Uterus (tissue), 4 donors: ENCODE results near the gene SP5. TPM values are rescaled to one million over a fixed set of nuclear protein-coding genes. Genes with fewer than 3 reads are reported as not detected.

Experiments used
- DNase-seq, 2 donors: peaks; one replicate each; pipeline ENCODE4 v3.0.0-alpha.2; 2019 to 2020
- H3K27ac ChIP-seq, 2 donors: fragments of 200-600 bp; sonication (generic); 1 replicate in 1 of 2; 2 replicates in 1 of 2; pipeline ENCODE4 v1.5.1; 2016 to 2018
- H3K27me3 ChIP-seq, 2 donors: fragments of 200-600 bp; sonication (generic); one replicate each; pipeline ENCODE4 v1.5.1; 2018 to 2019; ENCODE audit warnings: control low read depth in 1 of 2
- H3K36me3 ChIP-seq, 2 donors: fragments of 200-600 bp; sonication (generic); one replicate each; pipeline ENCODE4 v1.5.1; 2019; ENCODE audit warnings: control low read depth in 1 of 2
- H3K4me1 ChIP-seq, 2 donors: fragments of 200-600 bp; sonication (generic); one replicate each; pipeline ENCODE4 v1.5.1; 2018 to 2019; ENCODE audit warnings: control low read depth in 1 of 2
- H3K4me3 ChIP-seq, 2 donors: fragments of 200-600 bp; sonication (generic); 1 replicate in 1 of 2; 2 replicates in 1 of 2; pipeline ENCODE4 v1.5.1; 2018 to 2019; ENCODE audit warnings: mild to moderate bottlenecking in 1 of 2
- H3K9me3 ChIP-seq, 2 donors: fragments of 200-600 bp; sonication (generic); one replicate each; pipeline ENCODE4 v1.5.1; 2019; ENCODE audit warnings: control low read depth in 1 of 2
- CTCF ChIP-seq, 4 experiments: fragments of 200-600 bp in 2 of 4; fragments of 450-650 bp in 2 of 4; sonication (generic) in 2 of 4; IDR thresholded peaks; one replicate each; pipeline ENCODE4 v1.5.1; 2016 to 2019; ENCODE audit warnings: antibody characterized with exemption in 4 of 4, mild to moderate bottlenecking in 2 of 4, moderate library complexity in 1 of 4
- POLR2A ChIP-seq, 2 donors: fragments of 450-650 bp; IDR thresholded peaks; one replicate each; pipeline ENCODE4 v1.6.1; 2016; ENCODE audit warnings: antibody characterized with exemption in 2 of 2, mild to moderate bottlenecking in 1 of 2, moderate library complexity in 1 of 2
- intact Hi-C: fragments of 100-400 bp; cut with DNase I; formaldehyde crosslinking; loops from one replicate; pipeline ENCODE4 v1.15.1; 2023; ENCODE audit warnings: low total_unique reads
- total RNA-seq, 4 donors: library from RNA; depleted of rRNA in 3 of 4; stranded (reverse); fragments of >200 nt in 3 of 4; gene quantifications; one replicate each; pipeline versions ENCODE4 v1.1.0 to v1.2.4, GENCODE V29; 2014 to 2023
- donor health status: DM: yes; HTN: yes; CAD: no.

SP5 gene
- total RNA-seq, 4 donors from 2014 or later = 0.90 to 4.2 (median 1.0) TPM; not detected in 1

DNA sequence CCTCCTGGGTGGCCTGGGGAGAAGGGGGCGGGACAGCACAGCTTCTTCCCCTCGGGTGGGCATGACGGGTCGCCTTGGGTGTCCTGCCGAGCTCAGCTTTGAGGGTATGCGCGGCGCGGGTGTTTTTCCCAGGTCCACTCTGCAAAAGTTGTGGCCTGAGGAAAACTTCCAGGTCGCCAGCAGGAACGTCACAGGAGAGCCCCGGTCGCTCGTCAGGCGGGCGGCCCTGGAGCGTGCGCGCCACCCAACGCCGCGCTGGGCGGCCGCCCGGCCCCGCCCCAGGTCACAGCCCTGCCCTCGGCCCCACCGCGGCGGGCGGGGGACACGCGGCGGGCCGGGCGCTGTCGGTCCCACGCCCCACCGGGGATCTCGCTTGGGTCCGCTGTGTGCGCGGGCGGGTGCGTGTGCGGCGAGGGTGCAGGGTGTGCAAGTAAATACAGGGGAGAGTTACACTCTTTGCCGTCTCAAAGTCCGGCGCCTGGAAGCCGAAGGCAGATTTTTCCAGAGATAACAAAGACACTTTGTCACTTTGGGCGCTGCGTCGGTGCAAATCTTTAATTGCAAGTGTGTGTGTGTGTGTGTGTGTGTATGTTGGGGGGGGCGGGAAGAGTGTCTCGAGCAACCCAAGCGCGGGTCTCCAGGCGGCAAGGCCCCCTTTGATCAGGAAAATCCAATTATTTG lies 616 bp upstream of the SP5 start:
- Histone ChIP-seq H3K4me3 (peak overlapping the region; percentile 18 to 37), H3K36me3 (no peaks in the 10 kb centered on the region), H3K4me1 (peaks cover 0 to 8% of the 10 kb centered on the region in 2 donors), H3K27ac (peak overlapping the region; percentile 36 to 73), H3K9me3 (no peaks in the 10 kb centered on the region), H3K27me3 (peaks cover 5 to 11% of the 10 kb centered on the region in 2 donors)
- DNase-seq = peak; percentile 39 to 57
- no peak for TF ChIP-seq CTCF (IDR thresholded peaks at IDR 0.05)
- TF ChIP-seq POLR2A (IDR thresholded peaks at IDR 0.05) = peak in 1 of 2 donors; percentile 44
- intact Hi-C loops = no loop called here

DNA sequence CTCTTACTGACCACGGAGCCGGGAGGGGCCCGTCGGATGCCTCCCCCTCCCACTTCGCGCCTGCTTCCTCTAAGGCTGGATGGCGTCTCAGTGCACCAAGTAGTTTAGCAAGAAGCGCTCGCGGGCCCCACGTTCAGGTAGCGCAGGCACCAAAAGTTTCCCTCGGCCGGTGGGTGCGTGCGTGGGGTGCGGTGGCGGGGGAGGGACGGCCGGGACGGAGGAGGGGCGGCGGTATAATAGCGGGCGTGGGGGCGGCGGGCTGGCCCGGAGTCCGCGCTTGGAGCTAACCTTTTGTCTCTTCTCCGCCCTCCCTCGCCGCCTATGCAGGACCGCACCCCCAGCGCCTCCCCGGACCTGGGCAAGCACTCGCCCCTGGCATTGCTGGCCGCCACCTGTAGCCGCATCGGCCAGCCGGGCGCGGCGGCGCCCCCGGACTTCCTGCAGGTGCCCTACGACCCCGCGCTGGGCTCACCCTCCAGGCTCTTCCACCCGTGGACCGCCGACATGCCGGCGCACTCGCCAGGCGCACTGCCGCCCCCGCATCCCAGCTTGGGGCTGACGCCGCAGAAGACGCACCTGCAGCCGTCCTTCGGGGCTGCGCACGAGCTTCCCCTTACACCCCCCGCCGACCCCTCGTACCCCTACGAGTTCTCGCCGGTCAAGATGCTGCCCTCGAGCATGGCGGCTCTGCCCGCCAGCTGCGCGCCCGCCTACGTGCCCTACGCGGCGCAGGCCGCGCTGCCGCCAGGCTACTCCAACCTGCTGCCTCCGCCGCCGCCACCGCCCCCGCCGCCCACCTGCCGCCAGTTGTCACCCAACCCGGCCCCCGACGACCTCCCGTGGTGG lies 1.0 kb downstream of the SP5 start:
- Histone ChIP-seq H3K9me3 (no peaks in the 10 kb centered on the region), H3K27me3 (peaks cover 5 to 23% of the 10 kb centered on the region in 2 donors), H3K4me1 (peaks cover 0 to 8% of the 10 kb centered on the region in 2 donors), H3K36me3 (no peaks in the 10 kb centered on the region), H3K27ac (peak overlapping the region; percentile 36 to 73), H3K4me3 (peak overlapping the region; percentile 18 to 37)
- DNase-seq = no peak
- intact Hi-C loops = no loop called here
- TF ChIP-seq POLR2A (IDR thresholded peaks at IDR 0.05) (no peak), CTCF (IDR thresholded peaks at IDR 0.05) (peak in 1 of 4 experiments; percentile 1)

DNA sequence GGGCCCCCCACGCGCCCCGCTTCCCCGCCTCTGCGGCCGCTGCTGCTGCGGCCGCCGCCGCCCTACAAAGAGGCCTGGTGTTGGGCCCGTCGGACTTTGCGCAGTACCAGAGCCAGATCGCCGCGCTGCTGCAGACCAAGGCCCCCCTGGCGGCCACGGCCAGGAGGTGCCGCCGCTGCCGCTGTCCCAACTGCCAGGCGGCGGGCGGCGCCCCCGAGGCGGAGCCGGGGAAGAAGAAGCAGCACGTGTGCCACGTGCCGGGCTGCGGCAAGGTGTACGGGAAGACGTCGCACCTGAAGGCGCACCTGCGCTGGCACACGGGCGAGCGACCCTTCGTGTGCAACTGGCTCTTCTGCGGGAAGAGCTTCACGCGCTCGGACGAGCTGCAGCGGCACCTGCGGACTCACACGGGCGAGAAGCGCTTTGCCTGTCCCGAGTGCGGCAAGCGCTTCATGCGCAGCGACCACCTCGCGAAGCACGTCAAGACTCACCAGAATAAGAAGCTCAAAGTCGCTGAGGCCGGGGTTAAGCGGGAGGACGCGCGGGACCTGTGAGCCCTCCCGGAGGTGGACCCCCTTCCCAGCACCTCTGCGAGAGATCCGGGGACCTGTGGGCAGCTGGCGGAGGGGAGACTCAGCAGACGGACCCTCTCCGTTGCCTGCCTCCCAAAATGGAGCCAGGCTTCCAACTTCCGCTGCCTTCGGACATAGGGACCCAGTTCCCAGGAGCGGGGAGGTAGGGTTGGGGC lies 1.9 kb downstream of the SP5 start:
- peak; percentile 32 to 36 for DNase-seq
- peaks cover 0 to 8% of the 10 kb centered on the region in 2 donors for H3K4me1 ChIP-seq

DNA sequence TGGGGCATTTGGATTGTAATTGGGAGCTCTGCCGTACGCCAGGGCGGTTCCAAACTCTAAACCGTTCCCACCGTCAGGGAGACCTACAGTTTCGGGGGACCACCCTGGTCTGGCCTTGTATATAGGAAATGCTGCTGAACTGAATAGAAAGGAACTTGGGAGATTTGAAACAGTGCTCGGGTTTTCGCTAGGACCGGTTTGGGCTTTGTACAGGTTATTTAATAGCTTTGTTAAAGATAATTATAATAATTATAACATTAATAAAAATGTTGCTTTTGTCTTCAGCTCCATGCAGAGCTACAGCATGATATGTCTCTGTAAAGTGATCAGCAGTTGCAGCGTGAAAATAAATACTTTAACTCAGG lies 2.4 kb downstream of the SP5 start:
- intact Hi-C loops = no loop called here
- Histone ChIP-seq H3K27me3 (peaks cover 5 to 29% of the 10 kb centered on the region in 2 donors), H3K9me3 (no peaks in the 10 kb centered on the region), H3K4me1 (peaks cover 0 to 8% of the 10 kb centered on the region in 2 donors), H3K4me3 (no peak overlapping the region), H3K36me3 (no peaks in the 10 kb centered on the region), H3K27ac (no peak overlapping the region)
- no peak for DNase-seq
- TF ChIP-seq CTCF (IDR thresholded peaks at IDR 0.05) (no peak), POLR2A (IDR thresholded peaks at IDR 0.05) (no peak)

More for the DNA sequence above, 1.9 kb downstream of the SP5 start:
- Histone ChIP-seq H3K4me3 (peak overlapping the region in 1 of 2 donors; percentile 37), H3K36me3 (no peaks in the 10 kb centered on the region), H3K27me3 (peaks cover 5 to 27% of the 10 kb centered on the region in 2 donors), H3K27ac (peak overlapping the region in 1 of 2 donors; percentile 73), H3K9me3 (no peaks in the 10 kb centered on the region)
- no peak for TF ChIP-seq POLR2A (IDR thresholded peaks at IDR 0.05)
- peak in 3 of 4 experiments; percentile 39 to 69 (median 62) for TF ChIP-seq CTCF (IDR thresholded peaks at IDR 0.05)
- intact Hi-C loops = no loop called here
